GM21381 (cell line): ENCODE measurements around the gene ACTN1.

ENCODE experiments used
- ATAC-seq: cut with Tn5 transposase; IDR thresholded peaks from one replicate; pipeline ENCODE4 v1.9.1; 2021; ENCODE audit warnings: mild to moderate bottlenecking, moderate library complexity; ENCODE audit not compliant: unreplicated experiment

ACTN1 gene

DNA sequence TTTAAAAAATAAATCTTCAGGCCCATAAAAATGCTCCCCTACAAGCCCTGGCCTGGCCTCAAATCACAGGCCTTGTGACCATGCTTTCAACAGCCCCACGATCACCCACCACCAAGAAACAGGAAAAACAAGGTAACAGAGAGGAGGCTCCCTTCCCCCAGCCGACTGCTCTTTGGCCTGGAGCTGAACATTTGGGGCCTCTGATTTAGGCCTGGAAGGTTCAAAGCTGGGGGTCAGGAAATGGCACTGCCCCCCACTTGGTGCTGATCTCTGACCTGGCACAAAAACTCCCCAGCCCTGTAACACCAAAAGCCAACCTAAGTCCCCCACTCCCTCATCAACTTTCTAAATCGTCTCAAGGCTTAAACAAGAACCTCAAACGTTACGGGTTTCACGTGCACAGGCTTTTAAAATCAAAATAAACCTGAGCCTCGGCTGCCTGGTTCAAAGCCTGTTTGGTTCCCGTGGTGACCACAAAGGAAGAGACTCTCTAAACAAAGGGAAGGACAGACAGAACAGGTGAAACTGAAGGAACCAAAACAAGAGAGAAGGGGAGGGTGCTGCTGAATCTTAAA, 9.0 kb downstream of the ACTN1 start:
- no peak for ATAC-seq

DNA sequence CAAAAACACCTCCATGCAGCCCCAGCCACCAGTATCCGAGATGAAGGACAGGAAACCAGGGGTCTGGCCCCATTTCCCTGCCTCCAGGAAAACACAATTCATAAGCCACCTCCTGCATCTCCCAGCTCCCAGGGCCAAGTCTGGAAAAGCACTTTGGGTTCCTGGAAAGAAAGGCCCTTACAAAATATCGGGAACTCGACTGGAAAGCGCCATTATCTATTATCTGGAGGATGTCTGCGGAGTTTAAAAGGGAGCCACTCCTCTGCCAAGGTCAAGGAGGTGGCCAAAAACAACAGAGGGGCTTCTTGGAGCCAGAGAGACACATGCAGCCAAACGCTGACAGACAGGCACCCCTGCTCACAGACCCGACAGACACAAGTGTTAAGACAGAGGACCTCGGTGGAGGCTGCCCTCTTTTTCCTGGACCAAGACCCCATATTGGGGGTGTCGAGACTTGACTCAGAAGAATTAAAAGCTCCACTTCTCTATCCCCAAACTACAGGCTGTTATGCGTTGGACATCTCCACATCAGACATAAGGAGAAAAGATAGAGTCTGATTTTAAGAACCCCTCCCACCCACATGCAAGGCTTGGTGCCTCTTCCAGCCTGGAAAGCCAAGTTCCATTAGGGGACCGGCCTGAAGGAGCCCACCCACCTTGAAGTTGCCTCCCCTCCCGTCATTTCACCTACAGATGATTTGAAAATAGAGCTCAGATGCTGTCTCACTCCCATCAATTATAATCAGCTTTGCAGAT, 9.6 kb downstream of the ACTN1 start:
- ATAC-seq: no peak

DNA sequence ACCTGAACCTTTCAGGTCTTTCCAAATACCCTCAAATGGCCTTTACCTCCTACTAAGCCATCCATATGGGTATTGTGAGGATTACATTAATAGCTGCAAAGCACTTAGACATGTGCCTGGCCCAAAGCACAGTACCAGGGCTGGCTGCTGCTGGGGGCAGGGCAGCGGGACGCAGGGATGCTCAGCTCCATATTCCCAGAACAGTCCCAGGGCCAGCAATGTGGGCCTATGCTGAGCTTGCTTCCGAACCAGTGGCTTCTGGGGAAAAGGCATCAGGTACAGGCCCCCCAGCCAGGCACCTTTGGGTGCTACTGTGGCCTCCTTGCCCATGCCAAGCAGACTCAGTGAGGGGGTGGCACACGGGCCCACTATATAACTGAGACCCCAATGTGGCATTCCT, 10.4 kb downstream of the ACTN1 start:
- no peak for ATAC-seq

DNA sequence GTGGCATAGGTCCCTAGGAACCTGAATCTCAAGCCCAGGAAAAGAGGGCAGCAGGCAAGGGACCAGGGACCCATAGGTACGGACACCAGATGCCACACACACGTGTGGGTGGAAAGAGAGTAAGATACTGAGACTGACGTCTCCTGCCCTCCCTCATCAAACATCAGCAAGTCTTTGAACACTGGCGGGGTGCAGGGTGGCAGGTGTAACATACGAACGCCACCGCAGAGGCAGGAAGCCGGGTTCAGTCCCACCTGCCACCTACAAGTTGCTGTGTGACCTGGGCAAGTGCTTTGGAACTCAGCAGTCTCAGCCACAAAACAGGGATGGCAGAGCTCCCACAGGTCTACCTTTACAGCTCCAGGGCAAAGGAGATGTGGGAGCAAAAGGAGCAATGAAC, 11.1 kb downstream of the ACTN1 start:
- no peak for ATAC-seq

DNA sequence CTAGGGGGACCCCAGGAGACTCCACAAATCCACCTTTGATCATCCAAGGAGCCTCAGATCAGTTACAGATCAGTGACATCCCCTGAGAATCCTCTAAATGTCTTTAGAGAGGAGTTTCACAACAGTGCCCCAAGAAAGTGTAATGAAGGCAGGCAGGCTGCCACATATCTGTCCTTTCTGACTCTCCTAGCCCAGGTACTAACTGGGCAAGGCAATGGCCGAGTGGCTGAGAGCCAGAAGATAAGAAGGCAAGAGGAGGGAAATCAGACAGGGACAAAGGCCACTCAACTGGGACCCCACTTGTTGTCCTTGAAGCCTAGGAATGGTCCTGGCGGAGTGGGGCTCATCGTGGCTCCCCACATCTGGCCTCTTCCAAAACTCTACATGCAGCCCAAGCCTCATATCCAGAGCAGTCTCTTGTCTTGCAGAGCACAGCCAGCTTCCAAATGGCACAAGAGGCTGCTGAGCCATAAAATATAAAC, 11.6 kb downstream of the ACTN1 start:
- no peak for ATAC-seq

DNA sequence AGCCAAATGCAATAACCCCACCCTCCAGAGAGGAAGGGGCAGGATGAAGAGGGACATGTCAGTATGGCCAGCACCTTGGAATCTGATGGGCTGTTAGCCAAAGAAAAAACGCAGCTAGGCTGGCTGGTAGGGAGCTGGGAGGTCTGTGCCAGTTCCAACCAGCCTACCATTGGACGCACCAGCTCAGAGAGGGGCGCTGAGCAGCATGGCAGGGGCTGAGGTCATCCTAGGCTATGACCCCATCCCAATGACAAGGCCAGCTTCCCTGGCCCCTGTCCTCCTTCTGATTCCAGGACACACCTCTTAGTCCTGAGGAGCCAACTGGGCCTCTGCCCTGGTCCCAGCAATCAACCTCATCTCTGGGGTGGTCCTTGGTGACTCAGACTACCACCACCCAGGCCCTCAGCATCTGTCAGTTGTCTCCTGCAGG, 12.2 kb downstream of the ACTN1 start:
- no peak for ATAC-seq

DNA sequence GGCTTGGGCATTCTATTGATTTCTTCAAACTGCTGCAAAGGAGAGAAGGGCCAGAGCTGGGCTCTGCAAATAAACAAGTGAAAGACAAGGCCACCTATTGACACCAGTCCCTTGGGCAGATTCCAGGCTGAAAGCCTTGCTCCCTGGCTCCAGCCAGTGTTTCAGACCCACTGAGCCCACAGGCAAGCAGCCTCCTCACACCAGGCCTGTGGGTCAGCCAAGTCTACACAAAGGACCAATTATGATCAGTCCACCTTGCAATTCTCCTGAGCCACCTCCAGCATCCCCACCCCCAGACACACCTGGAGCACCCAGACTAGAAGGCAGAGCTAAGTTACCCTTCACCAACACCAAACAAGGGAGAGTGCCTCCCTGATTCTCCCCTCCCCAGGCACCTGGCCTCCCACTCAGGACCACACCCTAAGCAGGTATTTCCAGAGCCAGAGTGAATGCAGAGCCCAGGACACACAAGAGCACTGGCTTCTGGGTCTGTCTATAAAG, 13.8 kb downstream of the ACTN1 start:
- ATAC-seq: no peak

DNA sequence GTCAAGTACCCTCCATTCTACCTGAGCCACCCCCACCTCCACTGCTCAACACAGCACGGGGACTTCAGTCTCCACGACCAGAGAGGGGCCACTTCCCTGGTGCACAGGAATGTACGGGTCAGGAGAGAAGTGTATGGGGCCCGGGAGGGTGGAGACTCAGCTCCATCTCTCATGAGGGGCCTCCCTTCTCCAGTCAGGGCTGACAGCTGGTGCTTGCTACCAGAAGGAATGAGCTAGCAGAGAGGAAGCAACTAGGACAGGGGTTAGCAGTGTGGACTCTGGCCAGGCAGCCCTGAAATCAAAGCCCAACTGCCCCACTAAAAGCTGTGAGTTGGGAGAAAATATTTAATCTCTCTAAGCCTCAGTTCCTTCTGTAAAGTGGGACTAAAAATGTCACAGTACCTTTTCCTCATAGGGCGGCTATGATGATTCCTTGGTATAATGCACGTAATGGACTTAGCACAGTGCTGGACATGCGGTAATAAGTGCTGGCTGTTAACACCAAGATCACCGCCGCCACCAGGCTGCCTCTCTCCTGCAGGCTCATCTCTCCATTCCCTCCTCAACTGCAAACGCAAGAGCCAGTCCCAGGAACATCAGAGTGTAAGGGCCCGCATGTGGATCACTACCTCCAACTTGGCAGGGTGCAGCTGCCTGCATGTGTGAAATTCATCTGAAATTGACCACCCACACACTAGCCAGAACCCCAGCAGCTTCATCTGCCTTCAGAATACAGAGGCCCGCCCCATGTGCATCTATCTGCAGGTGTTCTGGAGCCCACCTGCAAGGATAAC, 14.6 kb downstream of the ACTN1 start:
- no peak for ATAC-seq

DNA sequence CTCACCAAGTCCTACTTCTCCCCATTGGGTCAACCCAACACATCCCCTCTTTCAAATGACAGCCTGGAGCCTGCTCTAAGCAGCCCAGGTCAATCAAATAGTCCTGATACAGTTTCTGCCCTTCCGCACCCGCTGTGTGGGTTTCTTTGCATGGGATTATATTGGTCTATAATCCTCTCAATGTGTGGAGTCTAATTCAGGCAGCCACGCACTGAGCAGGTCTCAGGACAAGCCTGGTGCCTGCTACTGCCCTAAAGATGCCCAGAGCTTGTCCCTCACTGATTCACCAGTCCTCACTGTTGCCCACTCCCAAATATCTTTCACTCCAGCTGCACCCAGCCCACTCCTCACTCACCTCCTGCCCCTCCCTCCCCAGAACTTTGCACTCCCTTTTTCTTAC, 16.4 kb downstream of the ACTN1 start:
- ATAC-seq: no peak

DNA sequence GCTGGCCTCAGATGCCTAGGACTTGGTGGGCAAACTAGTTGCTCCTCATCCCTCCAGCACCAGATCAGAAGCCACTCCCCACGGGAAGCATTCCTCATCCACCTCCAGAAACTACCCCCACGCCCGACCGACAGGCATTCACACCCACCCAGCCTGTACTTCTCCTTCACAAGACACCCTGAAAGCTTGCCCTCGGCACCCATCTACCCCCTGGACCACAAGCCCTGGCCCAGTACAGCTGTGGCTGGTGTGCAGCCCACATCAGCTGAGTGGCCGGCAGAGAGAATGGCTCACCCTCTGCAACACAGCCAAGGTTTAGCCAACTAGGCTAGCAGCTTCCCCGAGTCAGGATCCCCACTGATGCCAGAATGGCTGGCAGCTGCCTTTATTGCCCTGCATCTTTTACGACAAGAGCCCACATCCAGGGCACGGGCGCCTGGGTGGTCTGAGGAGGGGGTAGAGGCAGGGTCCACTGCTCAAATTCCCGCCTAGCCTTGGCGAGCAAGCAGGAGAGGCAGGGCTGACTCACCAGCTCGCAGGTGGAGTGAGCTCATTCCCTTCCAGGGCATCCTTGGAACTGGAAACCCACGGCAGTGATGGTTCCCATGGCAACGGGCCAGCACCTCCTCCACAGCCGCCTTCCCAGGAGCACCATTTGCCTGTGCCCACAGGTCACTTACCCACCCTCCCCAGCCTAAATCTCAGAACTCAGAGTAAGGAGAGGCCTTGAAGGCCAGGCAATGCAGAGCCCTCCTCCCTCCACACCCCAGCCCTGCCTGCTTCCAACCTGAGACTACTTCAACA, 17.1 kb downstream of the ACTN1 start:
- ATAC-seq: no peak

DNA sequence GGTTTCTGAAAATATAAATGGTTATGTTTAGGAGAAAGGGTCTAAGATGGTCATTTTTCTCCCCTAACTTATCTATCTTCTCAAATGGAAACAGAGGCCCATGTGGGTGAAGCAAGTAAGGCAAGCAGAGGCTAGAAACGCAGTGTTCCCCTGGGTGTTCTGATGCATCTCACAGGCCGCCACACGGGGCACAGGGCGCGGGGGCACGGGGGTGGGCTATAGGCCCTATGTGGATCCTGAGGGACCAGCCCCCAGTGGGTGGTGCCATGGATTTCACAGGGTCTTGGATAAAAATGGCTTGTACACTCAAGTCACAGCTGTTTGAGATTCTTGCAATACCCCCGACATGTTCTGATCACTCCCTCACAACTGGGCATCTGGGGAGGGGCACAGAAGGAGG, 17.7 kb downstream of the ACTN1 start:
- no peak for ATAC-seq

DNA sequence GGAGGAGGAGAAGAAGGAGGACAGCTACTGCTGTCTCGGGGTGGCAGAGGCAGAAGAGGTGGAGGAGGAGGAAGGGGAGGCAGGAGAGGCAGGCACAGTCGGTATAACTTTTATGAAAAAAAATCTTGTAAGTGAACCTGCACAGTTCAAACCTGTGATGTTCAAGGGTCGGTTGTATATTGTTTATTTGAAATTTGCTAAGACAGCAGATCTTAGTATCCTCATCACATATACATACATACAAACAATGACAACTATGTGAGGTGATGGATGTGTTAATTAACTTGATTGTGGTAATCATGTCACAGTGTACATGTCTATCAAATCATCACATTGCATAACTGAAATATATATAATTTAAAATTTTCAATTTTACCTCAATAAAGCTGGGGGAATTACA, 19.0 kb downstream of the ACTN1 start:
- ATAC-seq: no peak

DNA sequence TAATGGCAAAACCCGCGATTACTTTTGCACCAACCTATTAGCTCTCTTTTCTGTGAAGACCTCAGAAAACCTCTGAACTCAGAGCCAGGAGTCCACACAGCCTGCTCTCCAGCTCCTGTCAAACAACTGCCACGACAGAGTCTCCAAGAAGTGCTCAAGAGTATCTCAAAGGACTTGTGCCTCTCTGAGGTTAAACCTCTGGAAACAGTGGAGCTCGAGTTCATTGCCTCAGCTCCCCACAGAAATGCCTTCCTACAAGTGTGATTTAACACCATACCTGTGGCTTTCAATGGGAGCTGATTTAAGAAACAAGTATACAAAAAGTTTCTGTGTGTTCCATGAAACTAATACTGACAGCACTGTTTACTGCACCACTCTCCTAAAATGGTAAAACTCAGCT, 20.1 kb downstream of the ACTN1 start:
- ATAC-seq: no peak

DNA sequence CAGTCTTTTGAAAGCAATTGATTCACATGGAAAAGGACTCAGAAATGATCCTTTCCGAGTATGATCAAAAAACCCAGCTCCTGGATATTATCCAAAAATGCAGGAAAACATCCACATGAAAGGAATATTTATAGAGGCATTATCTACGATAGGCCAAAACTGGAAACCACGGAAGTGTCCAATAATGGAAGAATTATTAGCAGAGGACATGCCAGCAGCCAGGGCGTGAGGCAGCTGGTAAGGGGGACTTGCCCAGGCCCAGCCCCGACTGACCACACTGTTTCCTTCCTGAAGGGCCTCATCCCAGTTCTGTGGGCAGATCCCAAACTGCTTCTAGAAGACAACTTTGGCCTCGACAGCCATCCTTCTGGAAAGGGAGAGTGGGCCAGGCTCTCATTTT, 20.5 kb downstream of the ACTN1 start:
- ATAC-seq: no peak

DNA sequence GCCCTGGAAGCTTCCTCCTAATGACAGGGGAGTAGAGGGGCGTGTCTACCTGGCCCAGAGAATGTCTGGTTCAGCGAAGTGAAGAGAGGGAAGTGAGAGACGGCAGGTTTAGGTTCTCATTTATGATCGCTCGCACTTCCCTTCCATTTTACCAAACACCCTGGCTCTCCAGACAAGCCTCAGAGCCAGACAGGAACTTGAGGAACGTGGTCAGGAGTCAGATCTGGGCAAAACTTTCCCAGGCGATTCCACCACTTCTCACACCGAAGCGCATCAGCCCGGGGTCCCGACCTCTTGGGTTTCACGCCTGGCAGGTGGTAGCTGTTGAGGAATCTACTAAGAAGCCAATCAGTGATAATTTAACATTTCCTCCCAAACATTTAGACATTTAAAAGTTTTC, 21.3 kb downstream of the ACTN1 start:
- ATAC-seq: no peak

DNA sequence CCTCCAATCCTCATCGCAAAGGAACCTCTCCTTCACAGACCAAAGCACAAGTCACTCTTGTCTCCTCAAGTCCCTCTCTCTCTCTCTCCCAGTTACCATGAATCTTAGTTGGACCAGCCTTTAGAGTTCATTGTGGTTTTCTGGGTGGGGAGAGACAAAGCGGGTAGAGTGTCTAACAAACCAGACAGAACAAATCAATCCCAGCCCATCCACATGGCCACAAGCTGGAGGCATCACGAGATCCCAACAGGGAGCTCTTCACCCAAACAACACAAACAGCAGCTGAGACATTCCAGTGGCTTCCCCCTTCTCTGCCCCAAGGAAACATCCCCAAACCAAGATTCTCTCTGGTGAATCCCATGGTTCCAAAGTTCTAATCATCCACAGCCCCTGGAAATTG, 22.4 kb downstream of the ACTN1 start:
- ATAC-seq: no peak

DNA sequence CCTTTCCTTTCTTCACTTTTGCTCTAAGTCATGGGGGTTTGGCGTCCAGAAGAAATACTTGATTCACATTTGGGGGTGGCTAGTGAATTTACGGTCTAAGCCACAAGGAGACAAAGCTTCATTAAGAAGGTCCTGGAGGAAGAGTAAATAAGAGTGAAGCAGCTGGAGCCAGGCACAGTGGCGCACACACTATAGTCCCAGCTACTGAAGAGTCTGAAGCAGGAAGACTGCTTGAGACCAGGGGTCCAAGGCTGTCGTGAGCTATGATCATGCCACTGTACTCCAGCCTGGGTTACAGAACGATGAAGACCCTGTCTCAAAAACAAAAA, 23.3 kb downstream of the ACTN1 start:
- no peak for ATAC-seq

DNA sequence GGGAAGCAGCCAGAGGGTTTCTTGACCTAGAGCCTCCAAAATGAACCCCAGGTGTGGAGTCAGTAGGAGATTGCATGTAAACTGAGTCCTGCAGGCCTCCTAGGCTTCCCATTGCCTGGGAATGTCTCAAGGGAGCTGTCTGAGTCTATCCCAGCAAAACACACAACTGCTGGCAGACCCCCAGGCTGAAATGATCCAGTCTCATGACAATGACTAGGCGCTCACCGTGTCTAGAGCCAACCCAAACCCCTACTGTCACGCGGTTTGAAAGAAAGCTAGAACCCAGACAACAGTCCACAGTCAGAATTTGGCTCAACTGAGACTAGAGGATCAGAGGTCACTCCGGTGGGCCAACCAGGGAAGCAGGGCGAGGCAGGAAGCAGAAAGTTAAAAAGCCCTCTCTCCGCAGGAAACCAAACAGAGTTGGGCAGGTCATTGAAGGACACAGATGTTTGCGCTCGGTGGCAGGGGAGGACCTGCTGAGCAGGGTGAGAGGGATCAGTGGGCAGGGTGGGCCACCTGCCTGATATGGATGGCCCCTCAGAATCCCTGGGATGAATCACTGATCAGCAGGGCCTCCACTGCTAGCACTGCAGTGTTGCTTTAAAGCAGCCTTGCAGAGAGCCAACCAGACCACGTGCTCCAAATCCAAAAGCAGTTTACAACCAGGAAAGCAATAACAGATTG, 23.8 kb downstream of the ACTN1 start:
- no peak for ATAC-seq

DNA sequence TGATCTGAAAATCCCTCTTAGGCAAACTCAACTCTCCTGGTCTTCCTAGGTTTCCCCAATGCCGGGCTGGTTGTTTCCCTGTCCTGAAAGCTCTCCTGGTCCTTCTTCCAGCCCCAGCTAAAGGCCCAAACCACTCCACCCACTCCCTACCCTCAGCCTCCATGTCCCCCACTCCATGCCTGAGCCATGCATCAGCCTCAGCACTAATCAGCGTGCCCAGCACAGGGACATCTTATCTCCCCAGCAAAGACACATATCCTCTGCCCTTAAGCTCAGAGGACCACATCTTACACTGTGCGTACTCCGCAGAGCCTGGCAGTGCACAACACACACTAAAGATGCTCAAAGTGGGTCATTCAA, 25.9 kb downstream of the ACTN1 start:
- ATAC-seq: no peak

DNA sequence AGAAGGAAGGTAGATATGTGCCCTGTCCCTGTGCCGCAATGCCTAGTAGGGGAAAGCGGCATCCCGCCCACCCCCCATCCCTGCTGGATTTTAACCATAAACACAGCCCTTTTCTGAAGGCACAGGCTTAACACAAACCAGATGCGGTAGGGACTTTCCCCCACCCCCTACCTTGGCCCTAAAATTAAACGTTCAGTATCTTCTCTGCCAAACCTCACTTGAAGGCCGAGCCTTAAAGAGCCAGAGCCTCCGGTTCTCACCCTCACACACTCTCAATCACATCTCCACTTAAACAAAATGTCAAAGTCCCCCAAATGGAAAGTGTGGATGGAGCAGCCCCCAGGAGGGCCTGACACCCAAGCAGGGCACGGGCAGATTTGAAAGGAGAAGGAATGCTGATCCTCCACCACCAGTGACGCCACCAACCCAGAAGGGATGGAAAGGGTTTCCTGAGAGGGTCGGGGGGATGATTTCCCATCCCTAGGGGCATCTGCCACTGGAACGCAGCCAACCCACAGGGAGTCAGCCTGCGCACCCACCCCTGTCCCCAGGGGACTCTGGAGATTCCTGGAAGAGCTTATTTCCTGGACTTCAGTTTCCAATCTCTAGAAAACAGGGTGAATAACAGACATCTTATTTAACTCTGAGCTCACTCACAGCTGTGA, 26.4 kb downstream of the ACTN1 start:
- no peak for ATAC-seq
